HFF-Myc (cell line): ENCODE results near the gene CIC.
A peak's percentile ranks its signal among the peaks of the same experiment; 100 is the strongest.

ENCODE experiments used
- DNase-seq: peaks from one replicate; pipeline ENCODE4 v3.0.0-alpha.2; 2011; ENCODE audit warnings: low read depth; ENCODE audit errors: extremely low read depth
- H3K4me3 ChIP-seq: replicated peaks from 2 replicates; pipeline ENCODE4 v1.5.1; 2011; ENCODE audit warnings: low read depth, mild to moderate bottlenecking, control low read depth, low read length
- TF ChIP-seq, protein P1 (sequence below): IDR thresholded peaks from 2 replicates; pipeline ENCODE4 v1.5.1; 2012; ENCODE audit warnings: mild to moderate bottlenecking, low read depth, low read length, control low read depth; ENCODE audit errors: missing control alignments

The CIC gene

DNA sequence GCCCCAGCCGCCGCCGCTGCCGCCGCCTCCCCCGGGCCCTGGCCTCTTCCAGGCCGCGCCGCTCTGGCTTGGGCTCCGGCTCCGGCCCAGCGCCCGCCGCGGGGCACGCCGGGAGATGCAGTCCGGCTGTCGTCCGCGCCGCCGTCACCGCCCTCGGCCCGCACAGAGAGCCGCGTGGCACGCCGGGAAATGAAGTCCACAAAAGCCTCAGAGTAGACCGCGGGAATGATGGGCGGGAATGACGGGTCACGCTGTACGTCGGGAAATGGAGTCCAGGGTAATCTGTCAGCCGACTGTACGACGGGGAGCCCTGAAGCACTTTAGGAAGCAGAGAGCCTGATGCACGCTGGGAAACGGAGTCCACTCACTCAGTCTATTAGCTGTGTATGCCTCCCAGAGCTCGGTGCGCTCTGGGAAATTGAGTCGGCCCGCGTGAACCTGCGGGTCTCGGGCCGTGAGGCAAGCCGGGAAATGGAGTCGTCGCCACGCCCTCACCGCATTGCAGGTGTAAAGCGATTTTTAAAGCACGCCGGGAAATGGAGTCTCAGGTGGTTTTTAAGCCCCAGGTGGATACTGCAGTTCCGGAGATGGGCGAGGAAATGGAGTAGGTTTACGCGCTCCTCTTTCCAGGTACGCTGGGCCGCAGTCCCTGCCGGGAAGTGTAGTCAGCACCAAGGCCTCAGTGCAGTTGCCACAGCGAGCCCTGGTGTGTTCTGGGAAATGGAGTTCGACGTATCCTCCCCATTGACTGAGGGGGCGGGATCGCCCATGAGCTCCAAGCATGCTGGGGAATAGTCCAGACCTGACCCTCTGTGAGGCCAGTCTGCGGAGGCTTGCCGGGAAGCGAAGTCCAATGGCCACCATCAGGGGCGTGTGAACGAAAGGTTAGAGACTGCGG is 26.3 kb upstream of the CIC start, which contains the start of gene GSK3A:
GSK3A (minus strand) TSS at position 91 of the 898 bp plus-strand sequence. CDS start 137 bp downstream, outside the sequence.
- TF ChIP-seq, protein P1, sequence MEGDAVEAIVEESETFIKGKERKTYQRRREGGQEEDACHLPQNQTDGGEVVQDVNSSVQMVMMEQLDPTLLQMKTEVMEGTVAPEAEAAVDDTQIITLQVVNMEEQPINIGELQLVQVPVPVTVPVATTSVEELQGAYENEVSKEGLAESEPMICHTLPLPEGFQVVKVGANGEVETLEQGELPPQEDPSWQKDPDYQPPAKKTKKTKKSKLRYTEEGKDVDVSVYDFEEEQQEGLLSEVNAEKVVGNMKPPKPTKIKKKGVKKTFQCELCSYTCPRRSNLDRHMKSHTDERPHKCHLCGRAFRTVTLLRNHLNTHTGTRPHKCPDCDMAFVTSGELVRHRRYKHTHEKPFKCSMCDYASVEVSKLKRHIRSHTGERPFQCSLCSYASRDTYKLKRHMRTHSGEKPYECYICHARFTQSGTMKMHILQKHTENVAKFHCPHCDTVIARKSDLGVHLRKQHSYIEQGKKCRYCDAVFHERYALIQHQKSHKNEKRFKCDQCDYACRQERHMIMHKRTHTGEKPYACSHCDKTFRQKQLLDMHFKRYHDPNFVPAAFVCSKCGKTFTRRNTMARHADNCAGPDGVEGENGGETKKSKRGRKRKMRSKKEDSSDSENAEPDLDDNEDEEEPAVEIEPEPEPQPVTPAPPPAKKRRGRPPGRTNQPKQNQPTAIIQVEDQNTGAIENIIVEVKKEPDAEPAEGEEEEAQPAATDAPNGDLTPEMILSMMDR = no peak
- H3K4me3 ChIP-seq = peak within 1 kb of the TSS; percentile 77
- peak; percentile 98 for DNase-seq

DNA sequence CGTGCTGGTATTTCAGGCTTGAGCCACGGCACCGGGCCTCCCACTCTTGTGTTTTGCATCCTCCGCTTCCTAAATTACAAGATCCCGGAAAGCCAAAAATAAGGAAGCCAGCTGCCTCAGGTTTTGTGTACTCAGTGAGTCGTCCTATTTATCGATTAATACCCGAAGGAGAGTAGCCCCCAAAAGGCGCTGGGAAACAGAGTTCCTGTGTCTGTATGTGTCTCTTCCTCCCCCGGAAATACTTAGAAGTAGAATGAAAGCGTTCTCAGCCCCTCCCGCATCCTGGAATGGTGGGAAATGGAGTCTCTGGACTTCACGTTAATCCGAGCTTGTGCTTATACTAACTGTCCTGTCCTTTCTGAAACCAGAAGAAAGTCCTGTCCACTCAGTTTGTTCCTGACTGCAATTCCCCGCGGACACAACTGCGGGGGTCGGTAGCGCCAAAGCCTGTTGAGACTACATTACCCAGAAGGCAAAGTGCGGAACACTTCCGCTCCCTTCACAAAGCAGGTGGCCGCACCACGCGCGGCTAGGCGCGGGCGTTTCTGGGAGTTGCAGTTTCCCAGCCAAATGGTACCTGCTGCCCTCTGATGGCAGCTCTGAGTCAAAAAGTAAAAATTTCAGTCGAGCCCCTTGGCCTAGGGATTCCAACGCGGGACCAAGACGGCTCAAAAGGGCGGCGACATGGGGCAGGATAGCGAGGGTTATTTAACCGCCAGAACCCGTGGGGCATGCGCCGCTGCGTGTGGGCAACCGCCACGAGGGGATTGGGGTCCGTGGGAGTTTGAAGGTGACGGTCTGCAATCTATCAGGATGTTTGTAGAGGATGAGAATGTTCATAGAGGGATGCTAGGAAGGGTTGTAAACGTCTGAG is 24.5 kb upstream of the CIC start:
- DNase-seq = peak; percentile 85
- H3K4me3 ChIP-seq = peak overlapping the region; percentile 77
- TF ChIP-seq, protein P1 = peak; percentile 64

DNA sequence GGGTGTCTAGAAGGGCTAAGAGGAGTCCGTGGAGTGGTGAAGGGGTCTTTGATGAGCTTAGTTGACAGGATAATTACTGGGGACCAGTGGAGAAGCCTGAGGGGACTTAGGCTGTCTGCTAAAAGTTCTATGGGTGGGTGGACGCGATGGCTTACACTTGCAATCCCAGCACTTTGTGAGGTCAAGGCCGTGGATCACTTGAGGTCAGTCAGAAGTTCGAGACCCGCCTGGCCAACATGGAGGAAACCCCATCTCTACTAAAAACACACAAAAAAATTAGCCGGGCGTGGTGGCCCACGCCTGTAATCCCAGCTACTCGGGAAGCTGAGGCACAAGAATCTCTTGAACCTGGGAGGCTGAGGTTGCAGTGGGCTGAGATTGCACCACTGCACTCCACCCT is 23.8 kb upstream of the CIC start:
- TF ChIP-seq, protein P1 = no peak
- peak overlapping the region; percentile 77 for H3K4me3 ChIP-seq
- DNase-seq = no peak

DNA sequence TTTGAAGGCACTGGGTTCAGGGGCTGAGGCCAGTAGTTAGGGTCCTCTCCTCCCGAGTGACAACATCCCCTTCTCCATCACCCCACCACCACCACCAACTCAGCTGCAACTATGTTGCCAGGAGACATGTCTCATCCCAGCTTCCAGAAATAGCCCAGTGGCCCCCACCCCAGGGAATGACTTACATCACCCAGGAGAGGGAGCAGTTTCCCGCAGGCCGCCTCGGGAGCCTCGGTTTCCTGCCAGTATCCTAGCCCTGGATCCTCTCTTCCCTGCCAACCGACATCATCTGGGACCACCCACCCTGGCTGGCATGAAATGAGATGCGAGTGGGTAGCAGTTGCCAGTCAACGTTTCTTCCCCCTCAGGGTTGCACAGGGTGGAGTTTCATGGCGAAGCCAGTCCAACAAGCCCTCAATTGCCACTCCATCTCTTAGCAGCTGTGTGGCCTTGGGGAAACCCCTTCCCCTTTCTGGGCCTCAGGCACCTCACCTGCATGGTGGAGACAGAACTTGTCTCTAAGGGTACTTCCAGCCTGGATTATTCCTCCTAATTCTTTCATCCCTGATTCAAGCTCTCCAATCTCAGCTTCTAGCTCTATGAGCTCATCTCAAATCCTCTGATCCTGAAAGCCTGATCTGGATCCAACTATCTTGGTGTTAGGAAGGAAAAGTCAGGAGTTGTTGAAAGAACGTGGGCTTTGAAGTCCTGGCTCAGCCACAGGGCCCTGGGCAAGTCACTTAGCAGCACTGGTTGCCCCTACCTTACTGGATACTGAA is 22.7 kb upstream of the CIC start:
- H3K4me3 ChIP-seq = no peak overlapping the region
- TF ChIP-seq, protein P1 = peak; percentile 68
- no peak for DNase-seq

DNA sequence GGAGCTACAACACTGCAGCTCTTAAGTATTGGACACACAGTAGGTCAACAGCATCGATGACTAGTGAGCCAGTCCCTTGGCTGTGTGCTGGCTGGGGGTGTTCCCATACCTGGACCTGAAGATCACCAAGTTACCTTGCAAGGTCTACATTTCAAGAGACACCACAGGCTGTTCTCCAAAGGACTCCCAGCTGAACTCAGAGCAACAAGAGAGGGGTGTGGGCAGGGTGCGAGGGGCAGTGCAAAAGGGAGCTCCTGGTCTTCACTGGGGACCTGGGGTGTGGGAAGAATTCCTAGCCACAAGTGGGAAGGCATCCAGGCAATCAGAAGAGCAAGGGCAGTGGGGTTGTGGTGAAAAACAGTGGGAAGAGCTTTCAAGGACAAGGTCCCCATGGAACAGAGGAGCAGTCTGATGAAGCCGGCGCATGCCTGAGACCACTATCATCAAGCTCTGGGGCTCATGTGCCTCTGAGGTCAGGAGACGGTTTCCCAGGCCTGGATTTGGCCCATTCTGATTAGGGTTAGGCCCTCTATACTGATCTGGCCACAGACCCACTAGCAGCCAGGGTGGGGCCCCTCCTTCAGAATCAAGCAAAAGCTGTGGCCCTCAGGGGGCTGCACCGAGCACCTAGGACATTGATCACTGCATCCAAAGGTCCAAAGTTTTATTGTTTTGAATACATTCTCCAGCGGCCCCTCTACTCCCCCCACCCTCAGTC is 22.0 kb upstream of the CIC start:
- DNase-seq = no peak
- TF ChIP-seq, protein P1 = no peak
- no peak overlapping the region for H3K4me3 ChIP-seq
